NCI-H2107 (cell line): ENCODE measurements around the gene ETV5.

Experiments used
- DNase-seq: peaks from one replicate; lab custom pipeline; 2025; lab: John Stamatoyannopoulos, UW

The ETV5 gene

DNA sequence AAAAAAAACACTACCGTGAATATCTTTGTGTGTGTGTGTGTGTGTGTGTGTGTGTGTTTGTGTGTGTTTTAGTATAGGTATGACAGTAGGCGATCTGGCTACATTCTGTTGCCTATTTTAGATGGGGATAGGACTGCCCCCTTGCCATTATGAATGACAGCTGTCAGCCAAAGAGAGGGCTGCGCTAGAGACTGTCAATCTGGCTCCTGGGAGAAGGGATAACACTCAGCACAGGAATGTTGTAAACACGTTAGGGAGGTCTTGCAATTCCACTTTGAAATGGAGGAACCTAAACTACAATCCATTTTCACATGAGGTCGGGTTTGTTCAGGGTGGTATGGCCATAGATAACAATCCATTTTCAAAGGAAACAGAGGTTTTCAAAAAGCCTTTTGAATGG is 14.1 kb upstream of the ETV5 start:
- no peak for DNase-seq

DNA sequence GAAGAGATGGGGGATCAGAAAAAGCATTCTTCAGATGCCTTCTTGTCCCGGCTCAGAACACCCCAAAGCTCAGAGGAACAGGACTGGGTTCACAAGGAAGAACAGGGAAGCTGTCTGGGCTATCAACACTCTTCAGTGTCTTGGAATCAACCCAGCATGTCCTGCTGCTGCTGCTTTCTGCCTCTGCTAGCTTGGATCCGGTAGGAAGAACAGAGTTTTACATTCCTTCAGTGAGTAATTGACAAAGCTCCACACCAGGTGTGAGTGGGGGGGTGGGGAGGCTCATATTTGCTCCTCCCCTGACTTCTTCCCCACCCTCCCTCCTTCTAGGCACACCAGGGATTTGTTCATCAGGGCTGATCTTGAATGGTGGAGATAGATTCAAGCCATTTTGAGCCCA is 13.1 kb upstream of the ETV5 start:
- no peak for DNase-seq

DNA sequence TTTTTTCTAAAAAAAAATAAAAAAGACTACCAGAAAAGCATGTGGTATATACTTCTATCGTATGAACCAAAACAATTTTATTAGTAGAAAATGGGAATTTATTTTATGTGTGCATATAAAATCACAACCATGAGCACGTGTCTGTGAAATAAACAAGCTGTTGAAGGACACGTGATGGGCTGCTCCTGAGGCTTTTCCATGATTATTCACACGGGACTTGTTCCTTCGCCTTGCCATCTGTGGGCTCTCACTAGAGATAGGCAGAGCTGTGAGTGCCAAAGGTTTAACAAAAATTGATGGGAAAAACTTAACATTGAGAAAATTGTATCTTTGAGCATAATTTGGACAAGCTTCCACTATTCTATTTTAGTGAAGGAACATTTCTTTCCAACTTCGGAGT is 12.4 kb upstream of the ETV5 start:
- DNase-seq = no peak

DNA sequence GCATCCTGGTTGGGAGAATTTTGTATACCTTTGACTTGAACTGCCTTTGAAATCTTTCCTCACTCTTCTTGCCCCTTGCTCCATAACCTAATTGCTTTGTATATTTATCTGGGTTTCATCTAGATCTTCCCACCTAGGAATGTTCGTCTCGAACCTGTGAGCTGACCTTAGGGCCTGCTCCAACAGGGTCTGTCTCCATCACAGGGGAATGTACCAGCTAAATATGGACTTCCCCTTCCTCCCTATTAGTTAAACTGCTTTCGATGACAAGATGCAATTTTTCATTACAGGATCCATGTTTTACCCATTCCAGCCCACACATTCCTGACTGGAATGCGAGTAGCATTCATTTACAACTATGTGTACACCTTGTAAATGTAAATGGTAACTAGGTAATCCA is 10.6 kb upstream of the ETV5 start:
- DNase-seq = no peak

DNA sequence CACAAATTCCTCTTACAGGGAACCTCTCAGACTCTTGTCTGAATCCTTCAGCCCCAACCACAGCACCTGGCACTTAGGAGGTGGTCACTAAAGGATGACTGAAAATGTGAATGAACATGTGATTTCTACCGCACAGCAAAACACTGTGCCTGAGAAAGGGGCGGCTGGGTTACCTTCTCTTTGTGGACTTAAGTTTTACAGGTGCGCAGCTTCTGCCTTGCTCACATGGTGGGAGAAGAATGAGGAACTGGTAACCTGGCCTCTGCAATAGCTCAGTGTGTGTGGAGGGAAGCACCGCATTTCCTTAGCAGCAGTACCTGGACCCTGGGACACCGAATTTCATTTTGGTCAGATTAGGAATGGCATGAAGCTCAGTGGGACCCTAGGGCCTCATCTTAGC is 9.8 kb upstream of the ETV5 start:
- no peak for DNase-seq

DNA sequence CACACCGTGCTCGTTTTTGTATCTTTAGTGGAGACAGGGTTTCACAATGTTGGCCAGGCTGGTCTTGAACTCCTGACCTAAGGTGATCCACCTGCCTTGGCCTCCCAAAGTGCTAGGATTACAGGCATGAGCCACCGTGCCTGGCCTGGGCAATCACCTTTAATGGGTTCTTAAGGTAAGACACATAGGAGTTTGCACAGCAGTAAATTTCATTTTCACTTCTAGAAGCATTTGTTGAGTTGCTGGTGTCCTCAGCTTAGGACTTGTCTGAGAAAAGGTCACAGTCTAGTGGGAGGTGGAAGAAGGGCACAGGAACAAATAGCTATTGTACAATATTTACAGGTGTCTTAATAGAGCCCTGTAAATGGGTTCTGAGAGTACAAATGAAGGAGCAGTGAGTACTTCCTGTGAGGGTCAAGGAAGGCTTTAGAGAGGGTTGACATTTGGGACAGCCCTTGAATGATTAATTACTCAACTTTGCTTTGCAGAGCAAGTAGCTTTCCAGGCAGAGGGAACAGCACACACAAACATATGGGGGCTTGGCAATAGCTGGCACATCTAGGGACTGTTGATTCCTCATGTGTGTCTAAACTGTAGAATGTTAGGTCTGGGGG is 8.7 kb upstream of the ETV5 start:
- DNase-seq = no peak

DNA sequence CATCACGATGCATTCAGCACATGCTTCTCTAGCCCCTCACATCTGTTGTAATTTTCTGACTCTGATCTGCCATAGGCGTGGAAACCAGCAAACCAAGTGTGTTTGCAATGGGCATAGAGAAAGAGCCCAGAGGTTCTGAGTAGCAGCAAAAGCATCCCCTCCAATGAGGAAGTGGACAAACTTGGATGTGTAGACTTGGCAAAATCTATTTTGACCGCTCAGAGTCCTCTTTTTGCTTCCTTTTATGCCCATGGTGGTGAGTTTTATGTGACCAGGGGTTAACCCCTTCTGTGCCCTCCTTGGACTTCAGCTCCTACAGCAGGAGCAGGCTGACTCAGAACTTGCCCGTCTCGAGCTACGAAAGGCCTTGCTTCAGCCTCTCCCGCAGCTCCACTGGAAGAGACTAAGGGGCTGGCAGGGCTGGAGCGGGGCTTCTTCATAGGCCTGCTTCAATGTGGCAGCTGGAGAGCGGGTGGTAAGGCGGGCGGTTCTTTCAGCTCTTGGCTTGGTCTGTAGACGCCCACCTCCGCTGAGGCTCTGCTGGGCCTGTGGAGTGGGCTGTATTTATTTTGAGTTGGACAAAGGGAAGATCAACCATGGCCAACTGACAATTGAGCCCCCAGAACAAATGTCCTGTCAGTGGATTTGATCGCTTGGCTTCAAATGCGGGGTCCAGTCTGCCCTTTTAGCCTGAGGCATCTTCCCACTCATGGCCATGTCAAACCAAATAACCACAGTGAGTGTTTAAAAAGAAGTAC is 6.5 kb upstream of the ETV5 start:
- no peak for DNase-seq

DNA sequence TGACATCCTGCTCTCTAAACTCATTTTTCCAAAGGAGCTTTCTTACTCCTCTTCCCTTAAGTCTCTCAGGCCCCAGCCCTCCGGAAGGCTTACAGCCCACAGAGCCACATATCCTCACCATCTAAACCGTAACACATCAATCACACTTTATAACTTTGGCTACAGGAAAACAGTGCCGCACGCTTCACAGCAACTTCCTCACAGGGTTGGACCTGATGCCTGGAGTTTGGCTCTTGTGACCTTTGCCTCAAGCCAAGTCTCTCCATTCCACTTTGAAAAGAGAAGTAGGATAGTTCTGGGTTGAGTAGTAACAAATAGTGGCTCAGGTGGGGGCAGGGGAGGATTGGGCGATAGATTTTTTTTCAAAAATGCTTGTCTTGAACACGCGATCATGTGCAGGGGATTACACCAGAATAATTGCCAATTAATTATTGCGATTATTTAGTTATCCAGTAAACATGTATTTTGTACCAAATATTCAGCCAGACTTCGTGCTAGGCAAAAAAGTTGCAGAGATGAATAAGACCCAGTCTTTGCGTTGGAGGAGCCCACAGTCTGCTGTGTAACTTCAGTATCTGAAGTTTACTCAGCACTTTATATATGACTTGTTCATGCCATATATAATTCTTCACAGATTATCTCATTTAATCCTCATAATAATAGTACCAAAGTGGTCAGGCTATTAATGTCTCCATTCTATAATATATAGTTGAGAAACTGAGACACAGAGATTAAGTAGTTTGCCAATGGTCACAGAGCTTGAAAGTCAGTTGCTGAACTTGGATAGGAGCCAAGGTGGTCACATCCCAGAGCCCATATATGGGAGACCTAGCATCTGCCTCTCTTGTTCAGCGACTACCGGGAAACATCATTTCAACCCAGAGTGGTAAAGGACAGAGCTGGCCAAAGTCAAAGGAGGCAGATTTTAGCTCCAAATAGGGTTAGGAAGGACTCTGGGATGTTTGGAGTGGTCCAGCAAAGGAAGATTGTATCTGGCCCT is 2.4 kb upstream of the ETV5 start:
- DNase-seq = no peak

DNA sequence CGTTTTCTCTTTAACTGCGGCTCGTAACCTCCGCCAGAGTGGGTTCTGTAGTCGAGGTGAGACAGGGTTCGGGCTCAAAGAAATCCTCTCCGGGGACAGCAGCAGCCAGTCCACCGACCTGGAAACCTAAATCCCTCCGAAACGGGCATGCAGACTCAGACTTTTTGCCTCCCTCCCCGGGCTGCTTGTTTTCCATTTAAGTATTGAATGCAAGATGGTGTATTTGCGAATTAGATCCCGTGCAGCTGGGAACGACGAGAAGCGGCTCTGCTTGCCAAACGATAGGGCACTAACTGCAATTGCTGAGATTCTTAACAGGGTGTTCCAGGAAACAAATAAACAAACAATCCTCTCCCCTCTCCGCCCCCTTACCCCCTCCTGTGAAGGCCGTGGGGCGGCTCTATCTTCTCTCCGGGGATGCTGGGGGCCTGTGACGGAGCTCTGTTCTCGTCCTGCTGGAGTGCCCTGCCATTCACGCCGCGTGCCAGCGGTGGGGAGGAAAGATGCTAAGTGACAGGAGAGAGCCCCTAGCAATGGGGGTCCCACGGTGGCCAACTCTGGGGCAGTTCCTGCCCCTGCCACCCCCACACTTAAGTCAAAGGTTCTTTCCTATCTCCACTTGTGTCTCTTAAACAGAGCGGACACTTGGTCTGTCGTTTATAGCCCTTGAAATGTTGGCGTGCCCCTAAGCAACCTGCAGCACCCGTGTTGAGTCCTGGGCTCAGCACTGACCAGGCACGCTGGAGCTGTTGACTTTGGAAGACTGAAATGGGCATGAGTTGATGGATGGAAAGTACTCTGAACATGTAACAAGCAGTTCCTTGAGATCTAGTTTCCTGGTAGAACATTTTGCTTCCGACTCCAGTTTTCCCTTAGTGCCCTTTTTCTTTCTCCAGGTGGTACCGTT is 1.3 kb upstream of the ETV5 start:
- DNase-seq = no peak

DNA sequence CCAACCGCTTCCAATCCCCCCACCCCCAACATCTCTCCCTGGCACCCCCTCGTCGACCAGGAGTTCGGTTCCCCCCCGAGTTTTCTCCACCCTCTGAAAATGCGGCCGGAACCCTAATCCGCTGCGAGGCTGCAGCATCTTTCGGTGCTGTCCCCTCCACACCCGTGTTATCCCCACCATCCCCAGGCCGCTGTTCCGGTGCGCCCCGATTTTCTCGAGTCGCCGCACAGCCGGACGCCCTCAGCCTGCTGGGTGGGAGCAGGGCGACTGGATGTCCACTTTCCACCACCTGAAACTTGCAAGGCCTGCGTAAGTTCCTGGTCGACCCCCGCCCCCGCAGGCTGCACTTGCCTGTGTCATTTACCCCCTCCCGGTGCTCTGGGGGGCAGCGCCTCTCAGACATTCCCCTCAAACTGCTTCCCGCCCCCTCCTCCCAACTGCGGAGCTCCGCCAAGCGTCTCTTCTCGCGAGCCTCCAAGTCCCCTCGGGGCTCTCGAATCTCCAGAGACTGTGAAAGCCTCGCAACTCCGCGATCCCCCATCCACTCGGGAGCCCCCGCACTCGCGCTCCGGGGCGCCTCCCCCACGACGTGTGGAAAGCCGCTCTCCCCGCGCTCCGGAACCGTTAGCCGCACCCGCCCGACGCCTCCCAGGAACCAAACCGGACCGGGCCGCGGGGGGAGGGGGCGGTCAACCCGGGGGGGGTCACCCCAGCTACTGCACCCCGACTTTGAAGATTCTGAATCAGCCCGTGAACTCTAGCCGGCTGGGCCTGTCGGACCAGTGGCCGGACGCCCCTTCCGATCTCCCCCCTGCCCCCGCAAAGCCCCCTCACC is 566 bp downstream of the ETV5 start:
- DNase-seq = no peak

DNA sequence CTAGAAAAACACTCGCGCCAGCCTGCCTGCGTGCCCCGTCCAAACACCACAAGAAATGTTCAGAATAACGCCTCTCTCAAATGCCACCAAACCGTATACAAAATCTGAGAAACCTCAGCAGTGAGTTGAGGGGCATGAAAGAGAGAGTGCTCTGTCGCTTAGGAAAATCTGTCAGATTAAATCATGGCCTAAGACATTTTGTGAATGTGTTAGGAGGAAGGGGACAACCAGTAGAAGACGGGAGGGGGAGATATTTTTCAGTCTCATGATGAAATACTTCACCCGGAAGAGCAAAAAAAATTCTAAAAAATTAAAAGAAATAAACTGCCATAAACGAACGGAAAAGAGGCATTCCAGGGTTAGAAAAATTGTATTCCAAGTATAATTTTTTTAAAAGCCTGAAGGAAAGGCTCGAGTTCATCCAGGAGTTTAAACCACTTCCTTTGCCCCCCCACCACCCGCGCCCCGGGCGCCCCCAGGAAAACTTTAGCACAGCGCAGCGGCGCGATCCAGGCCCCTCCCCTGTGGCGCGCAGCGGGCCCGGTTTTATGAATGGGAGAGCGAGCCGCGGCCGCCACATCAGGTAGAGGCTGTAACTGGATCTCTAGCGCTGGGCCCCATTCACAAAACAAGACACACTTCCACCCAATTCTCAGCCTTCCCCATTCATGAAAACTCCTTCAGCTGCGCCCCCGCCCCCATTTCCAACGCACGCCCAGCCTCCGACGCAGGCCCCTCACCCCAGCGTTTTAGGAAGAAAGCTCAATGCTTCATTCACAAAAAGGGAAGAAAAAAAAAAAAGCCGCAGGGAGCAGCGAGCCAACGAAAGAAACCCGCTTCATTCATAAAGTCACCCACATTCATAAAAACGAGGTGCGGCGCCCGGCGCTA is 1.4 kb downstream of the ETV5 start:
- DNase-seq = peak; percentile 84

DNA sequence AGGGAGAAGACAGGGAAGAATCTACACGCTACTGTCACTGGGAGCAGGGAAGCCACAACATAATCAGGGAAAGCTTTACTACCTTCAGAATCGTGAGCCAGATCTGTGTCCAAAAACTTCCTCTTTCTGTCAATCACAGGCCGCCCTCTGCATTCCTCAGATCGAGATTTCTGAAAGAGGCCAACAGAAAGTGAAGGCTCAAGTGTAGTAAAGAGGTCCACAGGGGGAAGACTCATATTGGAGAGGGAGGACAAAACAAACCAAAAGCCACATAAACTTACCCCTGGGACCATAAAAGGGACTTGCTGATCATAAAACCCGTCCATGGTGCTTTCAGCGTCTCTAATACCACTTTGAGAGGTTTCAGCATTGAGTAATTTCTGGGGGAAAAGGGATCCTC is 3.3 kb downstream of the ETV5 start:
- no peak for DNase-seq

DNA sequence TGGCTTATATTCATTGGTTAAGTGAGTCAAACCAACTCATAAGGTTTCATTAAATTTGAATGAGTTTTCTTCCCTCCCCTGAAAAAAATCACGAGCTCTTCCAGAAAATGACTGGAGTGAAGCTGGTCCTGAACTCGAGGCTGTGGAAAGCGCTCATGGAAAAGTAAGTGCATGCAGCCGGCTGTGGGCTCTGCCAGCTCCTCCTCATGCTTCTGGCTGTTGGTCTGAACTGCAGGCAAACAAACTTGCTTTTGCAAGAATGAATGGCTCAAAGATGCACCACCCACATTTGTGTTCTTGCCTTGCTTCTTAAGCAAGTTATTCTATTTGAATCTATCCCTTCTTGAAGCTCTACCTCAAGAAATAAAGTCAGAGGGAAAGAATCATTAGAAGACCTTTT is 6.2 kb downstream of the ETV5 start:
- no peak for DNase-seq

DNA sequence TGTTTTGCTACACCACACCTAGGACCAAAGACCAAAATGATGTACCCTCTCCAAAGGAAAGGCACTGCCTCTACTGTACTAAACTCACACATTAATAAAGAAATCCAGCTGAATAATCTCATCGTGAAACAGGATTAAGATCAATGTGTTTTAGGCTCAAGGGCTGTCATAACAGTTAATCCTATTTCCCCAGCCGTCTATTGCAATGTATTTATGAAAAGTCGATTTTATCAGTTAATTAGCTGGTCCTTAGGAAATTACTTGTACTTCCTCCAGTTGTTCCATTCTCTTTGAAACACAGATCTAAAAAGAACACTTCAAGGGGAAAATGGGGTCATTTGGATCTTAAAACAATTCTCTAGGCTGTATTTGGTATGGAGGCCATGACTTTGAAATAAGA is 8.5 kb downstream of the ETV5 start:
- no peak for DNase-seq

DNA sequence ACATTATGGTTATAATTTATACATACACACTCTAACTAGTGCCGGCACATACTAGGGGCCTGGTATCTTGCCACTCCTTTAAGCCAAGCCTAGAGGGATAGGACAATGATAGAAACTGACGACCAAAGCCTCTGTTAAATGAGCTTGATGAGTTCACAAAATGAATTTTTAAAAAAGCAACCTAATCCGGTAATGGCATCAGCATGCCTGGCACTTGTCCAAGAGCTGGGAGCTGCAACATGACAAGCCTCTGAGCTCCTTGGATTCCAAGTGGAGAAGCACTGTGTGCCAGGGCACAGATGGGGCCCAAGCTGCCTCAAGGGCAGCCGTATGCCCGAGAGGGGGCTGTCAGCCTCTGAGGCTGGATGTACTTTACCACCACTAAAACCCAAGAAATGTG is 9.7 kb downstream of the ETV5 start:
- peak; percentile 18 for DNase-seq

DNA sequence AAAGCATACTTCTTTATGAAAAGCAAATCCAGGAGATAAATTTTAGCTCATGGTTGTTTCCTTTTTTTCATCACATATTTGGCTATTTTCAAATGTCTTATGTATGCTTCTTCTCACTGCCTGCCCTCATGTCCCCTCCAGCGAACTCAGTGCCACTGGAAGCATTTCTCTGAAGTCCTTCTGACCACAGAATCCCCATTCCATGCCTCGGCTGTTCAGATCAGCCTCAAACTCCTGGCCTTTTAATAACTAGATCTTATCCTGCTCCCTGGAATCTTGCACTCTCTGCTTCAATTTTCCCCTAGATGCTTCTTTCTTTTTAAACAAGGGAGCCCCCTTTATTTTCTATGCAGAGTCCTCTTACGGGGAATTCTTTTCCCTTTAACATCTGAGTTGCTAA is 10.1 kb downstream of the ETV5 start:
- no peak for DNase-seq

DNA sequence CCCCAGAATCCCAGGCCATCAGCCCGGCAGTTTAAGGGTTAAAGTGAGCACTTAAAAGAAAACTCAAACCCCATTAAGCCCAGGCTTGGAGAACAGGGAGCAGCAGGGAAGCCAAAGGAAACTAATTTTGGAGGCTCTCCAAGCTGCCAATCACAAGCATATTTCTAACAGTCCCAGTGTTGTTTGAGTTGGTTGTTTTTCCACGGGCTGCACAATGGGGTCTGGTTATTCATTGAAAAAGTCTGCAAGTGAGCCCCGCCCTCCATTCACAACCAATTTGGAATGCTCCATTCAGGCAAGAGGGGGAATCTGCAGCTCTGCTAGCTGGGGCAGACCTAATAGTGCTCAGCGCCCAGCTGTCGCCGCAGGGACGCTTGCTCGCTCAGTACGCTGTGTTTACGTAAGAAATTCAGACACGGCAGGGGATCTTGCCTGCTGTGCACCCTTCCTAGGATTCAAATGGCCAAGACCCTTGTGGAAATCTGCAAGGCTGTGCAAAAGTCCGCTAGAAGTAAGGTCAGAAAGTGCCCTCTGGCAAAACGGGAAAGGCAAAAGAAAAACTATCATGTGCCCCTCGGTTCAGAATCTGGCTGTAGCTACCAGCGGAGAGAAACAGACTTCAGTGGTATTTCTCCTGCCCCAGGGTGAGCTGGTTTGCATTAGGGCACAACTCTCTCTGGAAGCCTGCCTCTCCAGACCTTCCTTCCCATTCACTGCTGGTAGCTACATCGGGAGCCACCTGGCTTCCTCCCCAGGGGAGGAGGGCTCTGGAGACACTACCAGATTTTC is 11.0 kb downstream of the ETV5 start:
- peak; percentile 91 for DNase-seq

DNA sequence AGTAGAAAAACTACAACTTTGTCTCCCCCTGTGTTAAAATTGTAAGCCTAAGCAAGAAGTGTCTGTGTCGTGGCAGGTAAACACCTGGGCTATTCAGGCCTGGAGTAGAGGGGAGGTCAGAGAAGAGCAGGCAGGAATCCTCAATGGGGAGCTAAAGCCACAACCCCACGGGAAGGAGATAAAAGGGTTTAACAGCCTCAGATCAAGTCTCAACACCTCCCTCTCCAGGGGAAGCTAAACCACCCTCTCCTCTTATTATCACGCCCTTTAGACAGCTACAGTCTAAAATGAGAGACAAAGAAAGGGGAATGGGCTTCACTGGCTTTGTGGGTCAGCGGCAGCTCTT is 11.6 kb downstream of the ETV5 start:
- DNase-seq = no peak

DNA sequence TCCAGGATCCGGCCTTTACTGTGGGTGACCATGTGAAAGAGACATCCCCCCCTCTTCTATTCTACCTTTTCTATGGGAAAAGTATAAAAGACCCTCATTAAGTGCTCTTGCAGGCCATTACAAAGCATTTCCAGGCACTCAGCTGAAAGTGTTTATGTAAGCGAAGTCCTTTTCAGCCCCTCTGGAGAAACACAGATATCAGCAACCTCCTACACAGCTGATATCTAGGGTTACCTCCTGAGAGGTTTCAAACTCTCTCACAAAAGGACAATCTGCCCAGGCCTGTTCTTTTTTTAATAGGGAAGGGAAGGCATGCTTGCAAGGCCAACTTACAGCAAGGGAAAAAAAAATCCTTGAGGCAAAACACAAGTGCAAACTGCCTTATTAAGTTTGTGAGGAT is 12.6 kb downstream of the ETV5 start:
- no peak for DNase-seq
